Measurements from ENCODE around the gene IL1RL2.

IL1RL2 gene

DNA sequence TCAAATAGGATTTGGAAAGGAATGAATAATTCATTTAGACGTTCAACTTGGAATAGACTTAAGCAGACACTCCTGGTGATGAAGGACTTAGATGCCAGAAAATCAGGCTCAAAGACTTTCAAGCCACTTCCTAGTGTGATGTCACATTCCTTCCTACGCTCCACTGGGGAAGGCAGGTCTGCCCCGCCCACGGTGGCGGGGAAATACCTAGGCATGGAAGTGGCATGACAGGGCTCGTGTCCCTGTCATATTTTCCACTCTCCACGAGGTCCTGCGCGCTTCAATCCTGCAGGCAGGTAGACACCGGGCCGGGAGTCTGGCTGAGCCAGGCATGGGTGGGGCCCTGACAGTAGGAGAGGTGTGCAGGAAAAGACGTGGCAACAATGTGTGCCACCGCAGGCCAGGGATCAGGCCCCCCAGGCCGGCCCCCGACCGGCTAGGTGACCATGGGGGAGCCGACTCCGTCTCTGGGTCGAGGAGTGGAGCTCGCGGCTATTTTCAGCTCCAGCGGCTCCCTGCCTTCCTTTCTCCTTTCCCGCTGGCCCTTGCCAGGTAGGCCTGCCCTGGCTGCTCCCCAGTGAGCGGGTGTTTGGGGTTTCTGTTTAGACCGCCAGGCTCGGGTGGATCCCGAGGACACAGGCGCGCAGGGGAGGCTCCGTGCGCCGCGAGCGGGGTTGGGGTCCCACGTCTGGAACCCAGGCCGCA is at the start of gene IL1RL2:
TSS of gene IL1RL2 (plus strand) at position 233 of the 705 bp plus-strand sequence. CDS start 845 bp downstream, outside the sequence.
- no peak for DNase-seq (ENCODE audit: low read depth)

DNA sequence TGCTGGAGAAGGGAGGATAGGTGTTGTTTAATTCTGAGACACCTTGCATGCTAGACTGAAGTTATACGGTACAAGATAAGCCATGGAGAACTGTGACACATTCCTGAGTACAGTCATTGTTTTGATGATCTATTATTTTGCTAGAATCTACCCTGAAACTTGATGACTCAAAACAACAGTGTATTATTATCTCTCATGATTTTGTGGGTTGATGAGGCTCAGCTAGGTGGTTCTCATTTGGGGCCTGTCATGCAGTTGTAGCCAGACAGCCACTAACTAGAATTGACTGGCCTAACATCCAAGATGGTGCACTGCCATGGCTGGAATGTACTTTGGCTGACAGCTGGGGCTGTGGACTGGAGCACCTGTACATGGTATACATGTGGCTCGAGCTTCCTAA is 49.7 kb upstream of the IL1RL2 start:
- no peak for DNase-seq (ENCODE audit: low read depth)

DNA sequence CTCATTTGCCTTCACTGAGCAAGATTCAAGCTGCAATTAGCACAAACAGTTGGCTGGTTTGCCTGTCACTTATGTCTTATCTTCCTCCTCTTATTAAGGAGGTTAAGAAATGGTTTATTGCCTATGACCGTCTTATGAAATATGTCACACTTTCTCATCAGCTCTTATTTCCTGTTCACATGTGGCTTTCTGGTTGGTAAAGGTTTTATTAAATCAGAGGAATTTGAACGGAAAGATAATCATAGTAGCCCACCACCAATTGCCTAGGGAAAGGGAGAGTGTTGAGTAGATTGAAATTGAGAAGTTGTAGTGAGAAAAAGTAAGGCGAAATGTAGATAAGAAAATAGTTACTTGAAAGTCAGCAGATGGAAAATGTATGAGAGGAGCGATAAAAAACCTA is 48.5 kb upstream of the IL1RL2 start:
- DNase-seq (ENCODE audit: low read depth) = no peak

DNA sequence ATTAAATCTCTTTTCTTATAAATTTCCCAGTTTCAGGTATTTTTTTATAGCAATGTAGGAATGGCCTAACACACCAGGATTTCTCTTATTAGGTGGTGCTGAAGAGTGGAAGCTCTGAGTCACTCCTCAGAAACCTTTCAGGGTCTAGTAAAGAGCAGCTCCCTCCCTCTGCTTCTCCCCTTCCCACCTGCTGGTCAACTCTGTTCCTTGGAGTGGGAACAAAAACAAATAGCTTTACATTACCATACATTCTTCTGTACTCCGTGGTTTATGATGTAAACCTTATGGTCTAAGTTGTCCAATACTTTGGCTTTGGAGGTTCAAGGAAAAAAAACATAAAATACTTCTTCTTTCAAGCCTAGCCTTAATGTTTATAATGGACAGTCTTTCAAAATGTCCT is 47.0 kb upstream of the IL1RL2 start:
- DNase-seq (ENCODE audit: low read depth) = no peak

DNA sequence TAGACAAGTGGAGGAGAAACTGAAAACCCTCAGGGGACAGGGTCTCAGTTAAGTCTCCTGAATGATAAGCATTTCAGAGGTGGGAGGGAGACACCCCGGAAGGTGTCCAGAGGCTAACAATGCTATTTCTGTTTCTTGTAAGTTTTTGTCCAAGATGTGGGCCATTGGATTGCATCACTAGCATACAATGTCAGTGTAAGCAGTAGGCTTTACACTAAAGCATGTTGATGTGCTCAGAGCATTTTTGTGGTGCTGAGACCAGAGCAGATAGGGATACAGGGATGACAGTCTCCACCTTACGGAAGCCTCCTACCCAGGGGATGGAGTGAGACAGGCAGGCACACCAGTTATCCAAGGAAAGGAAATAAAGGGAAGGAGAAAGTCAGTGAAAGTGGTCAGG is 46.4 kb upstream of the IL1RL2 start:
- DNase-seq (ENCODE audit: low read depth) = no peak

GRCh38 chr2:102141011-102141943 is 45.5 kb upstream of the IL1RL2 start:
- no peak for DNase-seq (ENCODE audit: low read depth)

- no peak for DNase-seq (ENCODE audit: low read depth)
Measured at GRCh38 chr2:102141970-102142828, 44.6 kb upstream of the IL1RL2 start, which contains the start of gene IL1R1. IL1R1 (plus strand) TSS chr2:102142746; CDS start chr2:102157725, 14,979 bp downstream.

DNA sequence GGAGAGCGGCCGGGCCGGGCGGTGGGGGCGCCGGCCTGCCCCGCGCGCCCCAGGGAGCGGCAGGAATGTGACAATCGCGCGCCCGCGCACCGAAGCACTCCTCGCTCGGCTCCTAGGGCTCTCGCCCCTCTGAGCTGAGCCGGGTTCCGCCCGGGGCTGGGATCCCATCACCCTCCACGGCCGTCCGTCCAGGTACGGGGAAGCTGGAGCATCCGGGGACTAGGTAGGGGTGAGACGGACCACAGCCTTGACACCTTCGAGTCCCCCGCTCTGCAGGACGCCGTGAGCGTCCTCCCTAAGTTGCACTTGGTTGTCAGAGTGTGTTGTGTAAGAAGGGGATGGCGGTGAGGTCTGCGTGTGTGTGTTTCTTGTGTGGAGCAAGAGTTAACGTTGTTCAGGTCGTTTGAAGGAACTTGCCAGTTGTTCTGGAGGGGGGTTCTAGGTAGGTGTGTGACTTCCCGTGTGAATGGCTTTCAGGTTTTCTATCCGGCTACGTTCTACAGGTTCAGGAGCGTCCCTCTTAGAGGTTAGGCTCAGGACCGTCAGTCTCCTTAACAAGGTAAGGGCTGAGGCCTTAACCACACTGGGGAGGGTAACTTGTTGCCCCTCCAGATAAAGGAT is 43.9 kb upstream of the IL1RL2 start:
- DNase-seq (ENCODE audit: low read depth) = no peak

GRCh38 chr2:102143450-102143985 is 43.3 kb upstream of the IL1RL2 start:
- DNase-seq (ENCODE audit: low read depth) = no peak

GRCh38 chr2:102144128-102144527 is 42.7 kb upstream of the IL1RL2 start:
- no peak for DNase-seq (ENCODE audit: low read depth)

DNA sequence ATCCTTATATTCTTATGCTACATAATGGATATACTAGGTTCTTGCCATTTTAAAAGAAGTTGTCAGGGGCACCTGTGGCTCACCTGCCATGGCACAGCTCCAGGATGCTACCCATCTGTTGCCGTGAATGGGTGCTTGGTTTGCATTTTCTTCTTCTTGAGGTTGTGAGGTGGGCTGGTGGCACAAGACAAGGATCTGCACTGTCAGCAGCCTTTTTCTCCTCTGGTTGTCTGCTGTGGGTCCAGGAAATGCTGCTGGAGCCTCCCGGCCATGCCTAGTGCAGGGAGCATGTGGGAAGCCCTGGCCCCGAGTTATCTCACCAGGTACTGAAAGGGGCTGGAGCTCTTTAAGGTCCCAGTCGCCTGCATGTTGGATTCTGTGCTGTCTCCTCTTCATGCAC is 41.7 kb upstream of the IL1RL2 start:
- no peak for DNase-seq (ENCODE audit: low read depth)

GRCh38 chr2:102145934-102146333 is 40.9 kb upstream of the IL1RL2 start:
- DNase-seq (ENCODE audit: low read depth) = no peak

DNA sequence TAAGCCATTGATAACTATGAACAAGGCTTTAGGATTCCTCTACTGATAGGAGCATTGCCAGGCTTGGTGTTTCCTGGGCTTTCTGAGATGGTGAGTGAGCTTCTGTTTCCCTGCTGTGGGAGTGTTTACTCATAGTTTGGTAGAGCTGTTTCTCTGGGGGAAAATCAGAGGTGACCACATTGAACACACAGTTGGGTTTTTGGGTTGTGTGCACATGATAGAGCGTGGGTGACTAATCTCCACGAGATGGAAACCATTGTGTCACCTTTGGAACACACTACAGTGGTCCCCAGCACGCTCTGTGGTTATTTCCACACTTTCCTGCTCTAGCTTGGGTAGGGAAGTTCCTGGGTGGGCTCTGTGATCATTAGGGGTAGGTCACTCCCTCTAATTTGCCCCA is 38.9 kb upstream of the IL1RL2 start:
- no peak for DNase-seq (ENCODE audit: low read depth)

- DNase-seq (ENCODE audit: low read depth) = no peak
Measured at GRCh38 chr2:102149243-102149642, 37.6 kb upstream of the IL1RL2 start.

DNA sequence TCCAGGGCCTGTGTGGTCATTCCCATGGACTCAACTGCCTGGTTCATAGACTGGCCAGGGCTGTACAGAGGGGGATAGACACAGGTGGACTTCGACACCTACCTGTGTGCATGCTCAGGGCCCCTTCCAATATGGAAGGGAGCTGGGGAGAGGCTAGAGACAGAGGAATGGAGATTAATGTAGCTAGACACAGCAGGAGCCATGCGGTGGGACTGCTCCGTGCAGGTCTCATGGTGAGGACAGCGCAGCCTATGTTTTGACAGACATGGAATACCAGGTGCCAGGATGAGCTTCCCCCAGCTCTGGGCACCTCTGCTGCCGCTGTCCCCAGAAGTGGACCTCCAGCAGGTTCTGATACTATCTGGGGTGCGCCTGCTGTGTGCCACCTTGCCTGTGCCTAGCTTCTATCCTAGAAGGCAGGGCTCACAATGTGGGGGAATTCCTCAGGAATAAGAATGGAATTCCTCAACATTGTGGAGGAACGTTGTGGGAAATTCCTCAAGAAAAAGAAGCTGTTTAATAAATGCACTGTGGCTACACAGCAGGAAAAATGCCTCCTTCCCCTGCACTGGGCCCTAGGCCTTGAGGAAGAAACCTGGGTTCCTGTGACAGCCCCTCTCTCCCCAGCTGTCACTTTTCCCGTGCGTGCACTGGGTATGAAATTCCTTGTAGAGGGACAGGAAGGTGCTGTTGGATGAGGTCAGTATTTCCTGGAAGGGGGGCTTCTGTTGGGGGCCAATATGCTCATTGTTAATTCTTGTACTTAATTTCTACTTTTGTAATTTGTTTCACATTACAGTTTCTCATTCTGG is 37.0 kb upstream of the IL1RL2 start:
- no peak for DNase-seq (ENCODE audit: low read depth)

- DNase-seq (ENCODE audit: low read depth) = no peak
Measured at GRCh38 chr2:102154364-102154763, 32.5 kb upstream of the IL1RL2 start.

GRCh38 chr2:102154946-102155702 is 31.7 kb upstream of the IL1RL2 start:
- no peak for DNase-seq (ENCODE audit: low read depth)

DNA sequence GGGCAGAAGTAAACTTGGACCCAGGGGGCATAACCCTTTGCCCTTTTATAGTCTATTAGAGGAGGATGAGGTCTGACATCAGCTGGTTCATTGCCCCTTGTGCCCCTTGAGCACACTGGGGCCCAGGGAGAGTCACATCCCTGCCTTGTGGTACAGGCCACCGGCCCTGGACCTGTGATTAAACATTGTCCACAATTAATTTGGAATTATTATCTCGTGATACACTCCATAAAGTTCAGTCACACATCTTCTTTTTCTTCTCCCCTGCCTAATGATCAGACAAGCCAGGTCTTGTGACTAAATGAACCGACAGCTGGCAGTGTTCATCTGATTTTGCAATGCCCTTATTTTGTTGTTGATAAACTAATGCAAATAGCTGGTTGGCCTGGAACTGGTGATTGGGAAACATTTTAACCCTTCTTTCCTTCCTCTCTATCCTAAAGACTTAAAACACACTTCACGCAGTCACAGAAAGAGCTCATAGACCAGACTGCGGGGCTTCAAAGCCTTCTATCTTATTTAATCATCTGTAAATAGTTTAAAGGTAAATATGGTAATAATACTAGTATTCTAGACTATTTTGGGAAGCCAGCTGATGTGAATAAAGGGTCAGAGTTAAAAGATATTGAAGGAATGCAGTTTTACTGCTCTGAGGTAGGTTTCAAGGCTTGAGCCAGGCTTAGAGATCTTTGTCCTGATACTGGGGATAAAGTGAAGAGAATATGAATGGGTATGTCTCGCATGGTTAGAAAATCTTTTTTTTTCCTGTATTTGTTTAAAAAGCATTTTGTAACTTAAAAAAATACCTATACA is 30.9 kb upstream of the IL1RL2 start:
- DNase-seq (ENCODE audit: low read depth) = no peak
